Pons (tissue), 1 donor: ENCODE results near the gene HOXA3.

Source experiments
- DNase-seq: peaks from one replicate; pipeline ENCODE4 v3.0.0-alpha.2; 2016; ENCODE audit warnings: low spot score

The HOXA3 gene

GRCh38 chr7:27154901-27155815, 2.8 kb upstream of the HOXA3 start:
- DNase-seq: no peak

- no peak for DNase-seq
Observed at GRCh38 chr7:27154369-27154768, 2.0 kb upstream of the HOXA3 start.

- DNase-seq: no peak
Observed at GRCh38 chr7:27153526-27153925, 1.1 kb upstream of the HOXA3 start.

- no peak for DNase-seq
Observed at GRCh38 chr7:27152816-27153442, 546 bp upstream of the HOXA3 start.

- no peak for DNase-seq
Observed at GRCh38 chr7:27151341-27151930, 947 bp downstream of the HOXA3 start.

- DNase-seq: peak; percentile 26
Observed at GRCh38 chr7:27150568-27151340, 1.6 kb downstream of the HOXA3 start.

- no peak for DNase-seq
Observed at GRCh38 chr7:27149842-27150567, 2.4 kb downstream of the HOXA3 start.

- no peak for DNase-seq
Observed at GRCh38 chr7:27148756-27149641, 3.4 kb downstream of the HOXA3 start.

- no peak for DNase-seq
Observed at GRCh38 chr7:27148031-27148755, 4.2 kb downstream of the HOXA3 start.

GRCh38 chr7:27147199-27148030, 5.0 kb downstream of the HOXA3 start, which contains the start of gene HOXA6:
Gene HOXA6 (minus strand): TSS chr7:27147774. CDS start chr7:27147749, 25 bp downstream.
- no peak for DNase-seq

- no peak for DNase-seq
Observed at GRCh38 chr7:27146491-27147198, 5.7 kb downstream of the HOXA3 start.

GRCh38 chr7:27145914-27146412, 6.4 kb downstream of the HOXA3 start:
- DNase-seq: no peak

- no peak for DNase-seq
Observed at GRCh38 chr7:27145165-27145913, 7.0 kb downstream of the HOXA3 start.

GRCh38 chr7:27144781-27145164, 7.6 kb downstream of the HOXA3 start:
- no peak for DNase-seq

- DNase-seq: no peak
Observed at GRCh38 chr7:27143950-27144780, 8.2 kb downstream of the HOXA3 start.
